Left ventricle myocardium inferior (tissue), 1 donor: ENCODE data around the gene LRRC51. TPM values are rescaled to one million over a fixed set of nuclear protein-coding genes. Genes with fewer than 3 reads are reported as not detected.
"Not testable (repeated sequence)": the region's sequence is repeated elsewhere in the genome, so short reads cannot be mapped to it uniquely, and the experiment has no call there.

Source experiments
- DNase-seq: peaks from one replicate; pipeline ENCODE4 v3.0.0-alpha.2; 2020
- H3K27ac ChIP-seq: fragments of 200-600 bp; replicated peaks from 2 replicates; pipeline ENCODE4 v1.8.0; 2021
- H3K27me3 ChIP-seq: fragments of 200-600 bp; 2 replicates; pipeline ENCODE4 v1.8.0; 2021; ENCODE audit warnings: low read depth
- H3K36me3 ChIP-seq: fragments of 200-600 bp; 2 replicates; pipeline ENCODE4 v1.8.0; 2021
- H3K4me1 ChIP-seq: fragments of 200-600 bp; 2 replicates; pipeline ENCODE4 v1.8.0; 2021
- H3K4me3 ChIP-seq: fragments of 200-600 bp; 2 replicates; pipeline ENCODE4 v1.8.0; 2021; ENCODE audit warnings: mild to moderate bottlenecking, moderate library complexity
- H3K9me3 ChIP-seq: fragments of 200-600 bp; replicated peaks from 2 replicates; pipeline ENCODE4 v1.8.0; 2021
- intact Hi-C: fragments of 100-400 bp; cut with micrococcal nuclease; formaldehyde crosslinking; loops from one replicate; pipeline ENCODE4 v1.11.0; 2022
- microRNA-seq: library from miRNA; unstranded; fragments of <30 nt; microRNA quantifications from one replicate; pipeline ENCODE4 v1.2.0, GENCODE V29; 2020
- total RNA-seq: library from RNA; stranded (reverse); fragmentation: NEBNext Ultra II Directional; extraction: Animal tissue kit (Norgen Biotek cat#: 25700); gene quantifications from one replicate; pipeline ENCODE4 v1.2.1, GENCODE V29; 2021
- TF ChIP-seq, protein P1 (sequence below): fragments of 200-600 bp; IDR thresholded peaks from 2 replicates; pipeline ENCODE4 v1.8.0; 2021; ENCODE audit warnings: antibody characterized with exemption, mild to moderate bottlenecking, borderline replicate concordance
- donor health status: DM: no; HTN: yes; CAD: no; lungs with severe emphysema.

Gene LRRC51
- total RNA-seq, 1 donor from 2014 or later = 3.5 TPM

DNA sequence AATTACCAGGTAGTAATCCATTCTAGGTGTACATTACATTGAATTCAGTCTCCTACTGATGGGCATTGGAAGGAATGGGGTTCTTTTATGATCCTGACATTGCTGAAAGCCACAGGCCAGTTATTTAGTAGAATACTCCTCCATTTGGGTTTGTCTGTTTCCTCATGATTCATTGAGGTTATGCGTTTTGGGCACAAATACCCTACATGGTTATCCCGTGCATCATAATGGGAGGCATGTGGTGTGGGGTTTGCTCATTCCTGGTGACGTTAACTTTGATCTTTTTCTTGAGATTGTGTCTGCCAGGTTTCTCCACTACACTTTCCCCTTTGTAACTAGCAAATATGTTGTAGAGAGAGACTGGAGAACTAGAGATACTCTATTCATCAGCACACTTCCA lies 60.4 kb downstream of the LRRC51 start:
- intact Hi-C loops = no loop called here
- no peak overlapping the region for H3K27ac ChIP-seq
- H3K4me3 ChIP-seq = no peak overlapping the region
- no peaks in the 10 kb centered on the region for H3K4me1 ChIP-seq
- H3K27me3 ChIP-seq = no peaks in the 10 kb centered on the region
- no peak for DNase-seq
- H3K9me3 ChIP-seq = no peaks in the 10 kb centered on the region
- no peaks in the 10 kb centered on the region for H3K36me3 ChIP-seq
- TF ChIP-seq, protein P1, sequence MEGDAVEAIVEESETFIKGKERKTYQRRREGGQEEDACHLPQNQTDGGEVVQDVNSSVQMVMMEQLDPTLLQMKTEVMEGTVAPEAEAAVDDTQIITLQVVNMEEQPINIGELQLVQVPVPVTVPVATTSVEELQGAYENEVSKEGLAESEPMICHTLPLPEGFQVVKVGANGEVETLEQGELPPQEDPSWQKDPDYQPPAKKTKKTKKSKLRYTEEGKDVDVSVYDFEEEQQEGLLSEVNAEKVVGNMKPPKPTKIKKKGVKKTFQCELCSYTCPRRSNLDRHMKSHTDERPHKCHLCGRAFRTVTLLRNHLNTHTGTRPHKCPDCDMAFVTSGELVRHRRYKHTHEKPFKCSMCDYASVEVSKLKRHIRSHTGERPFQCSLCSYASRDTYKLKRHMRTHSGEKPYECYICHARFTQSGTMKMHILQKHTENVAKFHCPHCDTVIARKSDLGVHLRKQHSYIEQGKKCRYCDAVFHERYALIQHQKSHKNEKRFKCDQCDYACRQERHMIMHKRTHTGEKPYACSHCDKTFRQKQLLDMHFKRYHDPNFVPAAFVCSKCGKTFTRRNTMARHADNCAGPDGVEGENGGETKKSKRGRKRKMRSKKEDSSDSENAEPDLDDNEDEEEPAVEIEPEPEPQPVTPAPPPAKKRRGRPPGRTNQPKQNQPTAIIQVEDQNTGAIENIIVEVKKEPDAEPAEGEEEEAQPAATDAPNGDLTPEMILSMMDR = no peak

DNA sequence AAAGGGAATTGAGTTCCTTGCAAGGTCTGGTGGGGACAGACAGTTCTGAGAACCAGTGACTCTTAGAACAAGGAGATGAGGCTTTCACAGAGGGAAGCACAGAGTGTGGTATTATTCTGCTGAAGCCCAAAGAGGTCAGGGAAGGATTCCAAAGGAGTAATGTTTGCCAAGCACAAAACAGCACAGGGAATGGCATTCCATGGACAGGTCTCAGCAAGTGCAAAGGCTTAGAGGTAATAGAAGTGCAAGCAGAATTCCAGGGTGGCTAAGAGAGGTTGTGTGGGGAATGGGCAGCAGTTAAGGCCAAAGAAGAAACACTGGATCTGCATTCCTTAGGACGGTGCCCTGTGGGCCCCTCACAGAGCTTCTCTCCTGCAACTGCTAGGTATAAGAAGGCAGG lies 61.4 kb downstream of the LRRC51 start:
- H3K36me3 ChIP-seq, intact Hi-C loops, H3K27me3 ChIP-seq, H3K9me3 ChIP-seq, H3K27ac ChIP-seq, H3K4me1 ChIP-seq, H3K4me3 ChIP-seq, DNase-seq: not testable (repeated sequence)

DNA sequence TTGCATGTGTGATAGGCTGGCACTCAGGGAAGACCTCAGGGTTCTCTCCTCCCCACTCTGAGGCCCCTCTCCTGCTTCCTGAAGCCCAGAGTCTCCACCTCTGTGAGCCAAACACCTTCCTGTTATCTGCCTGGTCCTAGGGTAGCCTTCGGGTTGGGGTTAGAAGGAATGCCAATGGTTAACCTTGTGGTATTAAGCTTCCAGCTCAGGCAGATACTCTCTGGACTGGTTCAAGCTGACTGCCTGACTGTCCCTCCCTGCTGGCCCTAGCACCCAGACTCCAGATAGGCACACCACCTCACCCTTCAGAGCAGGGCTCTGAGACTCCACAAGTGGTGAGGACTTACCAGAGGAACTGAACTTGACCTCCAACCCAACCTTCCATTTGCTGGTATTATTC lies 61.9 kb downstream of the LRRC51 start:
- intact Hi-C loops, H3K36me3 ChIP-seq, H3K9me3 ChIP-seq, H3K4me1 ChIP-seq, DNase-seq, H3K27ac ChIP-seq, H3K27me3 ChIP-seq, H3K4me3 ChIP-seq: not testable (repeated sequence)

DNA sequence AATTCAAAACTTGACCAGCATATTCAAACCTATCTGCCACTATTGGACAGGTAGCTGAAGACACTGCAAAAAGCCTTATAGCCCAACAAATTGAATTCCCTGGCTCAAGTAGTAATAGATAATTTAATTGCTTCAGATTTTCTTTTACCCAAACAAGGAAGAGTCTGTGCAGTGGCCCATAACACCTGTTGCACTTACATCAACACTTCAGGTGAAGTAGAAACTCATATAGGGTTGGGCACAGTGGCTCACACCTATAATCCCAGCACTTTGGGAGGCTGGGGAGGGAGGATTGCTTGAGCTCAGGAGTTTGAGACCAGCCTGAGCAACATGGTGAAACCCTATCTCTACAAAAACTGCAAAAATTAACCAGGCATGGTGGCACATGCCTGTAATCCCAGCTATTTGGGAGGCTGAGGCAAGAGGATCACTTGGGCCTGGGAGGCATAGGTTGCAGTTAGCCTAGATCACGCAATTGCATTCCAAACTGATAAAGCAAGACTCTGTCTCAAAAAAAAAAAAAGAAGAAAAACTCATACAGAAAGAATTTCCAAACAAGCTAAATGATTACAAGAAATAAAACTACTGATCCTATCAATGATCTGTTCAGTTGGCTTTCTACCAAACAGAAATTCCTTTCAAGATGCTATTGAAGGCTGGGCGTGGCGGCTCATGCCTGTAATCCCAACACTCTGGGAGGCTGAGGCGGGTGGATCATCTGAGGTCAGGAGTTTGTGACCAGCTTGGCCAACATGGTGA lies 64.3 kb downstream of the LRRC51 start:
- Histone ChIP-seq H3K27ac (no peak overlapping the region), H3K4me1 (no peaks in the 10 kb centered on the region)

More for the DNA sequence above, 64.3 kb downstream of the LRRC51 start:
- Histone ChIP-seq H3K4me3 (no peak overlapping the region), H3K9me3 (no peaks in the 10 kb centered on the region), H3K36me3 (no peaks in the 10 kb centered on the region), H3K27me3 (peaks cover 6% of the 10 kb centered on the region)
- TF ChIP-seq, protein P1 = no peak
- no peak for DNase-seq
- intact Hi-C loops = no loop called here

Small RNA genes within 50 kb of the gene (microRNA-seq; reads per million reads assigned to microRNA genes)
- not detected for gene MIR3165

Other genes starting within 250 kb of the LRRC51 start
- not detected for gene DEFB108B, start 247.7 kb upstream of the LRRC51 start, total RNA-seq
- not detected for gene DEFB131B, start 202.4 kb upstream of the LRRC51 start, total RNA-seq
- 2.5 TPM for gene XNDC1N, start 152.3 kb upstream of the LRRC51 start, total RNA-seq
- gene RNF121, start 151.8 kb upstream of the LRRC51 start, total RNA-seq = 23.0 TPM
- 4.9 TPM for gene IL18BP, start 81.9 kb upstream of the LRRC51 start, total RNA-seq
- 82.5 TPM for gene NUMA1, start 308 bp upstream of the LRRC51 start, total RNA-seq
- gene LAMTOR1, start 22.4 kb downstream of the LRRC51 start, total RNA-seq = 82.0 TPM
- not detected for gene TOMT, start 25.1 kb downstream of the LRRC51 start, total RNA-seq
- gene ANAPC15, start 31.8 kb downstream of the LRRC51 start, total RNA-seq = 43.9 TPM
- 1.7 TPM for gene FOLR3, start 54.9 kb downstream of the LRRC51 start, total RNA-seq
- 0.49 TPM for gene FOLR1, start 111.3 kb downstream of the LRRC51 start, total RNA-seq
- gene FOLR2, start 135.9 kb downstream of the LRRC51 start, total RNA-seq = 20.9 TPM
- 115 TPM for gene INPPL1, start 143.9 kb downstream of the LRRC51 start, total RNA-seq
- not detected for gene PHOX2A, start 163.3 kb downstream of the LRRC51 start, total RNA-seq